GM19023 (cell line): ENCODE data around the gene PLEKHF1.

Experiments
- ATAC-seq: cut with Tn5 transposase; IDR thresholded peaks from one replicate; pipeline ENCODE4 v1.9.1; 2021; ENCODE audit warnings: mild to moderate bottlenecking, moderate library complexity; ENCODE audit not compliant: unreplicated experiment

PLEKHF1 gene

DNA sequence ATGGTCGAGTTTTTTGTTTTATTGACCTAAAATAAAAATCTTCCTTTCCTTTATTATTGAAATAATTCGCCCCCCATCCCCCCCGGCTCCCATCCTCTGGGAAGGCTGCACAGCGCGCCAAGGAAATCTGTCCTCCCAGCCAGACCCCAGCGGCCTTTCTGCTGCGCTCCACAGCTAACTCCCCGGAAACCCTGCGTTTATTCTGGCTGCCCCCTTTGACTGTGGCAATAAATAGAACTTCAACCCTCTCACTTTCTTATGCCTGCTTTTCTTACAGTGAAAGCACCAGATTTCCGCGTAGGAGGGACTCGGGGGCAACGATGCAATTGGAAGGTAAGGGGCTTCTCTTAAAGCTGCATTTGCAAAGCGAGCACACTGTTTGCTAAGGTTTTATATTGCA lies 59.5 kb downstream of the PLEKHF1 start:
- ATAC-seq, result no peak
